Gastroesophageal sphincter (tissue), 4 donors: ENCODE data around the gene AGRP. TPM values are rescaled to one million over a fixed set of nuclear protein-coding genes. Genes with fewer than 3 reads are reported as not detected.
A peak's percentile ranks its signal among the peaks of the same experiment; 100 is the strongest.

Source experiments
- ATAC-seq: fragments of 150-250 bp; one replicate; pipeline ENCODE4 v1.9.1; 2016; ENCODE audit warnings: mild to moderate bottlenecking, moderate library complexity
- H3K27ac ChIP-seq, 4 donors: fragments of 200-600 bp; sonication (generic) in 3 of 4; 1 replicate in 3 of 4; 2 replicates in 1 of 4; pipeline ENCODE4 v1.5.1; 2016 to 2019
- H3K27me3 ChIP-seq: fragments of 200-600 bp; sonication (generic); one replicate; pipeline ENCODE4 v1.5.1; 2019
- H3K36me3 ChIP-seq, 2 donors: fragments of 200-600 bp; sonication (generic); one replicate each; pipeline ENCODE4 v1.5.1; 2019; ENCODE audit warnings: control low read depth in 1 of 2
- H3K4me1 ChIP-seq, 3 donors: fragments of 200-600 bp; sonication (generic); 1 replicate in 2 of 3; 2 replicates in 1 of 3; pipeline ENCODE4 v1.5.1; 2016 to 2019; ENCODE audit warnings: control low read depth in 2 of 3
- H3K4me3 ChIP-seq, 2 donors: fragments of 200-600 bp; sonication (generic); one replicate each; pipeline ENCODE4 v1.5.1; 2019; ENCODE audit warnings: mild to moderate bottlenecking in 1 of 2, moderate library complexity in 1 of 2
- H3K9me3 ChIP-seq, 3 donors: fragments of 200-600 bp; sonication (generic); one replicate each; pipeline ENCODE4 v1.5.1; 2017 to 2019; ENCODE audit warnings: control low read depth in 2 of 3
- EP300 ChIP-seq: sonication (generic); formaldehyde crosslinking; IDR thresholded peaks from one replicate; pipeline ENCODE4 v1.6.1; 2017; ENCODE audit warnings: antibody characterized with exemption, mild to moderate bottlenecking
- POLR2A ChIP-seq, 2 donors: fragments of 450-650 bp; IDR thresholded peaks; one replicate each; pipeline ENCODE4 v1.6.1; 2017; ENCODE audit warnings: antibody characterized with exemption in 2 of 2, mild to moderate bottlenecking in 2 of 2, moderate library complexity in 1 of 2
- POLR2AphosphoS5 ChIP-seq: sonication (generic); formaldehyde crosslinking; IDR thresholded peaks from one replicate; pipeline ENCODE4 v1.6.1; 2017; ENCODE audit warnings: antibody characterized with exemption
- WGBS, 2 donors: methylation state at CpG; one replicate each; pipeline ENCODE4 v1.1.5; 2018; ENCODE audit warnings: low coverage in 1 of 2; 5-methylcytosine and 5-hydroxymethylcytosine counted together
- total RNA-seq, 4 donors: library from RNA; depleted of rRNA; stranded (reverse); fragments of >200 nt; gene quantifications; one replicate each; pipeline ENCODE4 v1.1.0, GENCODE V29; 2016
- TF ChIP-seq, protein P1 (sequence below), 4 experiments: fragments of 200-600 bp in 2 of 4; fragments of 450-650 bp in 2 of 4; sonication (generic) in 1 of 4; IDR thresholded peaks; one replicate each; pipeline ENCODE4 v1.5.1; 2017 to 2019; ENCODE audit warnings: antibody characterized with exemption in 4 of 4, mild to moderate bottlenecking in 2 of 4, moderate library complexity in 2 of 4

Gene AGRP
- total RNA-seq, 4 donors from 2014 or later, result not detected

DNA sequence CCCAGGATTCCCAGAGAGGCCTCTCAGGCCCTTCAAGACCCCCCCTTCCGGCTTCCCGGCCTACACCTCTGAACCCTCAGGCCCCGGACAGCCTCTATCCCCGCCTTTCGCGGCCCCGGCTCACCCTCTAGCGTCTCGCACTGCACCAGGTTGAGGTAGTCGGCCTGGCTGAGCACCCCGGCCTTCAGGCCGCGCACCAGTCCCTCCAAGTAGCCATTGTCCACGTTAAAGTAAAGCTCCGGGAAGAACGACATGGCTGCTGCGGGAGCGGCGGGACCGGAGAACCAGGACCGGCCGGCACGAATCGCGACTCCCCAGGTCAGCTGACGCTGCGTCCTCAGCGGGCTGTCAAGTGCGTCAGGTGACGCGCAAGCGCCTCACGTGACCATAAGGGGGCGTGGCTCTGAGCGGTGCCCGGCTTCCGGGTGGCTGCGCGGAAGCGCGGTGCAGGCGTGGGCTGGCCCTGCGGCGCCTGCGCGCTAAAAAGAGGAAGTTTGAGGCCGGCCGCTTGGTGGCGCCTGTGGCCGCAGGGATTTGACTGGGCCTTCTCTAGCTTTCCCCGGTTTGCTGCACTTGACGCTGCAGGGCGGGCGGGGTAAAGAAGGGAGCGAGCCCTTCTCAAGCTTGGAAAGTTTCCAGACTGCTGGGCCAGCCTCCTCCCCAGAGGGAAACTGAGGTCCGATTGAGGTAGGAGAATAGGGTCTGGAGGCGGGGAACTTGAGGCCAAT lies 2.4 kb downstream of the AGRP start, which contains the start of gene ATP6V0D1:
ATP6V0D1 (minus strand) TSS at position 325 of the 728 bp plus-strand sequence; CDS start at position 254, 71 bp downstream.
- ATAC-seq, result peak; percentile 96
- TF ChIP-seq POLR2A (IDR thresholded peaks at IDR 0.05) (peak; percentile 57 to 80), EP300 (no peak), POLR2AphosphoS5 (peak; percentile 81)
- TF ChIP-seq, protein P1, sequence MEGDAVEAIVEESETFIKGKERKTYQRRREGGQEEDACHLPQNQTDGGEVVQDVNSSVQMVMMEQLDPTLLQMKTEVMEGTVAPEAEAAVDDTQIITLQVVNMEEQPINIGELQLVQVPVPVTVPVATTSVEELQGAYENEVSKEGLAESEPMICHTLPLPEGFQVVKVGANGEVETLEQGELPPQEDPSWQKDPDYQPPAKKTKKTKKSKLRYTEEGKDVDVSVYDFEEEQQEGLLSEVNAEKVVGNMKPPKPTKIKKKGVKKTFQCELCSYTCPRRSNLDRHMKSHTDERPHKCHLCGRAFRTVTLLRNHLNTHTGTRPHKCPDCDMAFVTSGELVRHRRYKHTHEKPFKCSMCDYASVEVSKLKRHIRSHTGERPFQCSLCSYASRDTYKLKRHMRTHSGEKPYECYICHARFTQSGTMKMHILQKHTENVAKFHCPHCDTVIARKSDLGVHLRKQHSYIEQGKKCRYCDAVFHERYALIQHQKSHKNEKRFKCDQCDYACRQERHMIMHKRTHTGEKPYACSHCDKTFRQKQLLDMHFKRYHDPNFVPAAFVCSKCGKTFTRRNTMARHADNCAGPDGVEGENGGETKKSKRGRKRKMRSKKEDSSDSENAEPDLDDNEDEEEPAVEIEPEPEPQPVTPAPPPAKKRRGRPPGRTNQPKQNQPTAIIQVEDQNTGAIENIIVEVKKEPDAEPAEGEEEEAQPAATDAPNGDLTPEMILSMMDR (IDR thresholded peaks at IDR 0.05), result peak in 3 of 4 experiments; percentile 92 to 98 (median 94)
- Histone ChIP-seq H3K27ac (peak within 1 kb of the TSS; percentile 81 to 97 (median 94)), H3K9me3 (no peaks in the 10 kb centered on the region), H3K4me3 (peak within 1 kb of the TSS; percentile 82 to 95), H3K36me3 (peaks cover 0 to 17% of the 10 kb centered on the region in 2 donors), H3K4me1 (peaks cover 0 to 70% (median 25%) of the 10 kb centered on the region in 3 donors), H3K27me3 (no peaks in the 10 kb centered on the region)
- no CpG with 5 or more reads among the region's 57 CpGs for WGBS, 2 donors

DNA sequence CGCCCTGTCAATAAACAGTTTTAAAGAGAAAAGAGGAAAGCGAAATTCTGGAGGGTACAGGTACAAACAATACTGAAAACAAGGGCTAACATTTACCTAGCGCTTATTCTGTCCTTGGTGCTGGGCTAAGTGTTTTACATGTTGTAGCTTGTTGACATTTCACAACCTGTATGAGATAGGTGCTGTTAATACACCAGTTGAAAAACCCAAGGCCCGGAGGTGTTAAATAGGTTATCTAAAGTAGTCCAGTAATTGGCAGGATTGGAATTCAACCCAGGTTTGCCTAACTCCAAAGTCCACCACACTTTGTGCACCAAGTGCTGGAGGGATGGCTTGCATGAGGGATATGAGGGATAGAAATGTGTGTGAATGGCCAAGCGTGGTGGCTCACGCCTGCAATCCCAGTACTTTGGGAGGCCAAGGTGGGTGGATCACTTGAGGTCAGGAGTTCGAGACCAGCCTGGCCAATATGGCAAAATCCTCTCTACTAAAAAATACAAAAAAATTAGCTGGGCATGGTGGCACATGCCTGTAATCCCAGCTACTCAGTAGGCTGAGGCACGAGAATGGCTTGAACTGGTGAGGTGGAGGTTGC lies 5.3 kb downstream of the AGRP start:
- no peak for ATAC-seq
- Histone ChIP-seq H3K4me3 (no peak overlapping the region), H3K4me1 (peaks cover 0 to 82% (median 33%) of the 10 kb centered on the region in 3 donors), H3K36me3 (no peaks in the 10 kb centered on the region), H3K27me3 (no peaks in the 10 kb centered on the region), H3K27ac (no peak overlapping the region), H3K9me3 (no peaks in the 10 kb centered on the region)
- TF ChIP-seq POLR2AphosphoS5 (no peak), EP300 (no peak), POLR2A (IDR thresholded peaks at IDR 0.05) (no peak)
- TF ChIP-seq, protein P1 (IDR thresholded peaks at IDR 0.05), result no peak
- WGBS, 2 donors, result 60 to 89% methylated on average over 1 to 6 of the region's 8 CpGs

DNA sequence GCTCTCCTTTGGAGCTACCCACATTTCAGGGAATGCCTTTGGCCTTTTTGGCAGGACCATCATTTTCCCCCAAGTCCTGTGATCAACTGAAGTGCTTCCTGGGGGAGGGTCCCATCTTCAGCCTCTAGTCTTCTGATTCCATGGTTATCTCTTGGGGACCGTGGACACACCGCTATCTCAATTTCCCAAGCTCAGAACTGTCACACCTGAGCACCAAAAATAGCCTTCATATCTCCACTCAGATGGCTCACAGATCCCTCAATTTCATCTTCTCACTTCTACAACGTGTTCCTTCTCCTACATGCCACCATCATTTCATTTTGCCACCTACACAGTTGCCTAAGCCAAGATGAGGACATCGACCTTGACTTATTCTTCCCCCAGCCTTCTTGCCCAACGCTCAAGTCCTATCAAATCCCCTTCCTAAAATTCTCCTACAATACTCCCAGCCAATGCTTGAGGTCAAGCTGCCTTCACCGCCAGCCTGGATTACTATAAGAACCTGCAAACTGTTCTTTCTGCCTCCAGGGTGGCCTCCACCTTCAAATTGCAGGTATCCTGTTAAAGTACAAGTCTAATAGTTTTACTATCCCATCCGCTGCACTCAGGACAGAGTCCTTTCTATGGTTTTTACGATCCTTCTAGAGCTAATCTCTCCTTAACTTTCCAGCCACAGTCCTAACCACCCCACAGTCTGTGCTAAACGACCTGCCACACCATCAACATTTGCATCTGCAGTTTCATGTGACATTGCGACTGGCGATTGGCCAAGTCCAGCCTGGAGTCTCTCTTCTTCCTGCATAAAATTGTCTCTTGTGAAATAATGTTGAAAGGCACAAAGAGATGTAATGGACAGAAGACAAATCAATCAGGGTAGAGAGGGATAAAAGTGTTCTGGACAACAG lies 8.5 kb downstream of the AGRP start:
- Histone ChIP-seq H3K9me3 (no peaks in the 10 kb centered on the region), H3K4me3 (no peak overlapping the region), H3K36me3 (no peaks in the 10 kb centered on the region), H3K27ac (no peak overlapping the region), H3K4me1 (peaks cover 0 to 80% (median 22%) of the 10 kb centered on the region in 3 donors), H3K27me3 (no peaks in the 10 kb centered on the region)
- ATAC-seq, result no peak
- 75 to 86% methylated on average over 7 to 11 of the region's 11 CpGs for WGBS, 2 donors
- no peak for TF ChIP-seq POLR2AphosphoS5
- TF ChIP-seq, protein P1 (IDR thresholded peaks at IDR 0.05), result no peak
- TF ChIP-seq POLR2A (IDR thresholded peaks at IDR 0.05), result no peak
- TF ChIP-seq EP300, result no peak

DNA sequence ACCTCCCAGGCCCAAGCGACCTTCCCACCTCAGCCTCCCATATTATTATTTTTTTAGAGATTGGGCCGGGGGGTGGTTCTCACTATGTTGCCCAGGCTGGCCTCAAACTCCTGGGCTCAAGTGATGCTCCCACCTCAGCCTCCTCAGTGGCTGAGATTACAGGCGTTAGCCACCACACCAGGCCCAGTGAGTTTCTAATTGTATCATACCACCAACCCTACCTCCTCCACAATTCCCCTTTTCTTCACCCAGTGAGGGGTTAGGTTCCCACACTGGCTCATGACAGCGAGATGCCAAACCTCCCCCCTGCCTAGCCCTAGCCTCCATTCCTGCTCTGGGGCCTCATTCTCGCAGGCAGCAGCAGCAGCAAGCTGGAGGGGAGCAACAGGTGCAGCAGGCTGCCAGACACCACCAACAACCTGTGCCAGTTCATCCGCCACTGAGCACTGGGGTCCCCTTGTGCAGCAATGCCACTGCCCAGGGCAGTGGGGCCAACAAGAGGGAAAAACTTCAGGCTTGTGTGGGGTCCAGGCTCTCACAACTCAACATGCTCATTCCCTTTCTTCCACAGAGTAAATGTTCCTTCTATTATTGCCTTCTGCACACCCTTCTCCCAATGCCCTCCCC lies 11.5 kb downstream of the AGRP start:
- Histone ChIP-seq H3K36me3 (no peaks in the 10 kb centered on the region), H3K4me3 (no peak overlapping the region), H3K9me3 (no peaks in the 10 kb centered on the region), H3K27ac (no peak overlapping the region), H3K27me3 (no peaks in the 10 kb centered on the region), H3K4me1 (peaks cover 0 to 53% (median 12%) of the 10 kb centered on the region in 3 donors)
- no peak for TF ChIP-seq POLR2AphosphoS5
- TF ChIP-seq EP300, result no peak
- TF ChIP-seq POLR2A (IDR thresholded peaks at IDR 0.05), result no peak
- TF ChIP-seq, protein P1 (IDR thresholded peaks at IDR 0.05), result no peak
- no peak for ATAC-seq
- 86 to 100% methylated on average over 2 to 6 of the region's 6 CpGs for WGBS, 2 donors
